Stomach (tissue), 9 donors: ENCODE results near the gene OSBP2. TPM values are rescaled to one million over a fixed set of nuclear protein-coding genes. Genes with fewer than 3 reads are reported as not detected.

ENCODE experiments used
- DNase-seq, 2 donors: peaks; one replicate each; pipeline versions ENCODE4 v3.0.0 to v3.0.0-alpha.2; 2013 to 2019
- H3K27ac ChIP-seq, 5 donors: fragments of 200-600 bp in 4 of 5; sonication (generic) in 4 of 5; one replicate each; pipeline ENCODE4 v1.5.1; 2013 to 2019; ENCODE audit warnings: mild to moderate bottlenecking in 1 of 5, moderate library complexity in 1 of 5
- H3K27me3 ChIP-seq, 3 donors: fragments of 200-600 bp; sonication (generic); one replicate each; pipeline ENCODE4 v1.5.1; 2017 to 2019; ENCODE audit warnings: mixed run types in 1 of 3
- H3K36me3 ChIP-seq, 4 donors: fragments of 200-600 bp; sonication (generic); 1 replicate in 3 of 4; 2 replicates in 1 of 4; pipeline ENCODE4 v1.5.1; 2016 to 2019
- H3K4me1 ChIP-seq, 4 donors: fragments of 200-600 bp; sonication (generic); one replicate each; pipeline ENCODE4 v1.5.1; 2016 to 2019
- H3K4me3 ChIP-seq, 4 donors: fragments of 200-600 bp; sonication (generic) in 3 of 4; one replicate each; pipeline ENCODE4 v1.5.1; 2016 to 2019; ENCODE audit warnings: mild to moderate bottlenecking in 1 of 4
- H3K9me3 ChIP-seq, 4 donors: fragments of 200-600 bp; sonication (generic); one replicate each; pipeline ENCODE4 v1.5.1; 2016 to 2019
- CTCF ChIP-seq, 7 experiments: fragments of 450-650 bp in 4 of 7; fragments of 200-600 bp in 3 of 7; sonication (generic) in 3 of 7; IDR thresholded peaks; one replicate each; pipeline ENCODE4 v1.5.1; 2016 to 2019; ENCODE audit warnings: antibody characterized with exemption in 7 of 7, control low read depth in 2 of 7, mild to moderate bottlenecking in 1 of 7
- EP300 ChIP-seq: sonication (generic); formaldehyde crosslinking; IDR thresholded peaks from one replicate; pipeline ENCODE4 v1.6.1; 2017; ENCODE audit warnings: antibody characterized with exemption
- POLR2A ChIP-seq, 4 donors: fragments of 450-650 bp; IDR thresholded peaks; one replicate each; pipeline ENCODE4 v1.6.1; 2016; ENCODE audit warnings: antibody characterized with exemption in 4 of 4, control low read depth in 2 of 4, mild to moderate bottlenecking in 1 of 4, moderate library complexity in 1 of 4
- POLR2AphosphoS5 ChIP-seq, 3 donors: sonication (generic); formaldehyde crosslinking; IDR thresholded peaks; one replicate each; pipeline ENCODE4 v1.6.1; 2016; ENCODE audit warnings: antibody characterized with exemption in 3 of 3
- WGBS, 5 donors: extraction: QIAGEN DNeasy Blood & Tissue Kit in 3 of 5; methylation state at CpG; one replicate each; pipeline versions ENCODE4 v1.1.5 to v1.1.7; 2013 to 2018; 5-methylcytosine and 5-hydroxymethylcytosine counted together
- intact Hi-C: fragments of 100-400 bp; cut with DNase I; formaldehyde crosslinking; loops from one replicate; pipeline ENCODE4 v1.15.1; 2023; ENCODE audit warnings: low total_unique reads
- polyA plus RNA-seq, 3 donors: library from polyadenylated mRNA; stranded (reverse); fragments of 200-250 nt; gene quantifications; one replicate each; pipeline ENCODE4 v1.2.3, GENCODE V29; 2013
- total RNA-seq, 5 donors: library from RNA; depleted of rRNA; stranded (reverse); fragments of >200 nt; gene quantifications; one replicate each; pipeline versions ENCODE4 v1.1.0 to v1.2.3, GENCODE V29; 2014 to 2016
- donor health status: healthy with polysubstance abuse.
- donor health status: Bipolar disorder and iron deficiency.
- donor health status: healthy.

OSBP2 gene
- total and polyA plus RNA-seq, 8 donors: 0.58 to 9.5 (median 1.8) TPM; not detected in 1

- intact Hi-C loops: loop anchor here (10.0 kb wide), 1 partner anchor 151 kb away; no protein-coding TSS in a partner anchor
- Histone ChIP-seq H3K36me3 (no peaks in the 10 kb centered on the region), H3K27me3 (no peaks in the 10 kb centered on the region), H3K4me1 (peaks cover 0 to 7% (median 6%) of the 10 kb centered on the region in 4 donors), H3K9me3 (no peaks in the 10 kb centered on the region), H3K4me3 (no peak overlapping the region), H3K27ac (no peak overlapping the region)
- 22 to 38% (median 28%) methylated on average over 12 of the region's 12 CpGs for WGBS, 5 donors
- peak; percentile 52 to 93 for DNase-seq
- TF ChIP-seq CTCF (IDR thresholded peaks at IDR 0.05) (peak in 5 of 7 experiments; percentile 19 to 58 (median 34)), EP300 (no peak)
Observed at GRCh38 chr22:30763815-30764673, 69.4 kb downstream of the OSBP2 start.

- H3K9me3 ChIP-seq: no peaks in the 10 kb centered on the region
- H3K27me3 ChIP-seq: no peaks in the 10 kb centered on the region
- H3K36me3 ChIP-seq: no peaks in the 10 kb centered on the region
- TF ChIP-seq EP300 (no peak), POLR2AphosphoS5 (IDR thresholded peaks at IDR 0.05) (no peak), POLR2A (IDR thresholded peaks at IDR 0.05) (no peak), CTCF (IDR thresholded peaks at IDR 0.05) (no peak)
- no peak for DNase-seq
- peaks cover 0 to 7% (median 6%) of the 10 kb centered on the region in 4 donors for H3K4me1 ChIP-seq
- H3K27ac ChIP-seq: no peak overlapping the region
- WGBS, 5 donors: 70 to 78% (median 73%) methylated on average over 6 of the region's 6 CpGs
- no peak overlapping the region for H3K4me3 ChIP-seq
- intact Hi-C loops: loop anchor here (10.0 kb wide), 1 partner anchor 147 kb away; no protein-coding TSS in a partner anchor
Observed at GRCh38 chr22:30767661-30768060, 73.0 kb downstream of the OSBP2 start.

- Histone ChIP-seq H3K4me3 (no peak overlapping the region), H3K36me3 (no peaks in the 10 kb centered on the region), H3K4me1 (no peaks in the 10 kb centered on the region), H3K27me3 (no peaks in the 10 kb centered on the region), H3K9me3 (no peaks in the 10 kb centered on the region), H3K27ac (no peak overlapping the region)
- 92 to 96% (median 95%) methylated on average over 9 of the region's 9 CpGs for WGBS, 5 donors
- no peak for TF ChIP-seq POLR2A (IDR thresholded peaks at IDR 0.05)
- TF ChIP-seq POLR2AphosphoS5 (IDR thresholded peaks at IDR 0.05): no peak
- no peak for TF ChIP-seq CTCF (IDR thresholded peaks at IDR 0.05)
- no peak for TF ChIP-seq EP300
- intact Hi-C loops: no loop called here
- no peak for DNase-seq
Observed at GRCh38 chr22:30770716-30771115, 76.0 kb downstream of the OSBP2 start.

- 88 to 97% (median 94%) methylated on average over 5 of the region's 5 CpGs for WGBS, 5 donors
- Histone ChIP-seq H3K27me3 (no peaks in the 10 kb centered on the region), H3K27ac (no peak overlapping the region), H3K4me1 (no peaks in the 10 kb centered on the region), H3K9me3 (no peaks in the 10 kb centered on the region), H3K36me3 (no peaks in the 10 kb centered on the region), H3K4me3 (no peak overlapping the region)
- intact Hi-C loops: no loop called here
- TF ChIP-seq EP300: no peak
- no peak for TF ChIP-seq POLR2A (IDR thresholded peaks at IDR 0.05)
- TF ChIP-seq CTCF (IDR thresholded peaks at IDR 0.05): no peak
- DNase-seq: no peak
Observed at GRCh38 chr22:30773919-30774318, 79.2 kb downstream of the OSBP2 start.
